CD4-positive, alpha-beta T cell treated with Interleukin-6 at 100 ng/mL for 8 hours (primary cell): ENCODE measurements around the gene YIPF4.
A peak's percentile ranks its signal among the peaks of the same experiment; 100 is the strongest.
"Not testable (repeated sequence)": the region's sequence is repeated elsewhere in the genome, so short reads cannot be mapped to it uniquely, and the experiment has no call there.

ENCODE experiments used
- DNase-seq: peaks from one replicate; pipeline ENCODE4 v3.0.0-alpha.2; 2020; ENCODE audit warnings: mixed read lengths, low spot score

YIPF4 gene

GRCh38 chr2:32289165-32289999 lies 11.7 kb downstream of the YIPF4 start:
- no peak for DNase-seq

GRCh38 chr2:32290000-32290339 lies 12.3 kb downstream of the YIPF4 start:
- no peak for DNase-seq

- DNase-seq: no peak
Measured at GRCh38 chr2:32291746-32292145, 14.0 kb downstream of the YIPF4 start.

- not testable (repeated sequence) for DNase-seq
Measured at GRCh38 chr2:32293493-32293892, 15.8 kb downstream of the YIPF4 start.

- not testable (repeated sequence) for DNase-seq
Measured at GRCh38 chr2:32293966-32294562, 16.4 kb downstream of the YIPF4 start.

- DNase-seq: no peak
Measured at GRCh38 chr2:32310577-32310976, 32.9 kb downstream of the YIPF4 start.

GRCh38 chr2:32314886-32315285 lies 37.2 kb downstream of the YIPF4 start:
- no peak for DNase-seq

- not testable (repeated sequence) for DNase-seq
Measured at GRCh38 chr2:32328679-32329078, 51.0 kb downstream of the YIPF4 start.

GRCh38 chr2:32329180-32329980 lies 51.7 kb downstream of the YIPF4 start:
- DNase-seq: not testable (repeated sequence)

GRCh38 chr2:32330136-32330535 lies 52.4 kb downstream of the YIPF4 start:
- DNase-seq: no peak

GRCh38 chr2:32342801-32343200 lies 65.1 kb downstream of the YIPF4 start:
- DNase-seq: no peak

GRCh38 chr2:32350797-32351196 lies 73.1 kb downstream of the YIPF4 start:
- not testable (repeated sequence) for DNase-seq

GRCh38 chr2:32355976-32356680 lies 78.4 kb downstream of the YIPF4 start:
- DNase-seq: no peak

- DNase-seq: peak; percentile 95
Measured at GRCh38 chr2:32356681-32357317, 79.1 kb downstream of the YIPF4 start, which contains the start of gene BIRC6. Gene BIRC6 (plus strand): TSS chr2:32357023. CDS start chr2:32357162, 139 bp downstream.

GRCh38 chr2:32357318-32358110 lies 79.8 kb downstream of the YIPF4 start:
- peak; percentile 16 for DNase-seq

- no peak for DNase-seq
Measured at GRCh38 chr2:32358111-32358482, 80.4 kb downstream of the YIPF4 start.

GRCh38 chr2:32360416-32360815 lies 82.7 kb downstream of the YIPF4 start:
- no peak for DNase-seq

GRCh38 chr2:32362997-32363396 lies 85.3 kb downstream of the YIPF4 start:
- DNase-seq: not testable (repeated sequence)

GRCh38 chr2:32363597-32363996 lies 85.9 kb downstream of the YIPF4 start:
- no peak for DNase-seq

- not testable (repeated sequence) for DNase-seq
Measured at GRCh38 chr2:32364290-32364689, 86.6 kb downstream of the YIPF4 start.

- DNase-seq: not testable (repeated sequence)
Measured at GRCh38 chr2:32365679-32366078, 88.0 kb downstream of the YIPF4 start.
